GM19043 (cell line): ENCODE data around the gene CRYGN.

Source experiments
- ATAC-seq: cut with Tn5 transposase; IDR thresholded peaks from one replicate; pipeline ENCODE4 v1.9.1; 2021; ENCODE audit warnings: low read depth; ENCODE audit not compliant: unreplicated experiment

CRYGN gene

GRCh38 chr7:151408839-151409666 lies 30.9 kb downstream of the CRYGN start:
- ATAC-seq = peak; percentile 56

- no peak for ATAC-seq
Measured at GRCh38 chr7:151408498-151408838, 31.5 kb downstream of the CRYGN start.

DNA sequence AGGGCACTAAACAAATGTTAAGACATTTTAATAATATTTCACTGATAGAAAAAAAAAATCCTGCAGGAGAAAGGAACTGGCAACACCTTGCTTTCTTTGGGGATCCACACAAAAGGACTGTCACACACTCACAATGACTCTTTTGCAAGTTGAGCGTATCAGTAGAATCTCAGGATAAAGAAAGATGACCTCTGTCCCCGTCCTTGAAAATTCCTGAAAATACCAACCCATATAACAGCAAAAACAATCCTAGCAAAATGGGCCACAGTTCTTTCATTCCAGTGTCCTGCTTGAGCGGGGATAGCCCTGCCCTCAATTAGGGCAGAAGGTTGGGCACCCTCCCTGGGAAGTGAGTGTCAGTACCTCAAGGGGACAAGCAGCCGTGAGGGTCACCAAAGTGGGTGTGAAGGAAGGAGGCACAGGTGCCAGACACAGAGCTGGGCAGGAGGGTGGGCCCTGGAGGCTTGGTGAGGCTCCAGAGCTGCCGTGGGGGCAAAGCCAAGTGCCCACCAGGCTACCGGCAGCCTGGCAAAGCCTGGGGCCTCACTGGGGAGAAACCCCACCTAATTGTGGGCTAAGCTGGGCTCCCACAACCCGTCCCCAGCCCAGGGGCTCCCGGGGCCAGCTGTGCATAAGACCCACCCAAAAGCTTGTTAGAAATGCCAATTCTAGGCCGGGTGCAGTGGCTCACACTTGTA lies 32.9 kb downstream of the CRYGN start:
- ATAC-seq = no peak

DNA sequence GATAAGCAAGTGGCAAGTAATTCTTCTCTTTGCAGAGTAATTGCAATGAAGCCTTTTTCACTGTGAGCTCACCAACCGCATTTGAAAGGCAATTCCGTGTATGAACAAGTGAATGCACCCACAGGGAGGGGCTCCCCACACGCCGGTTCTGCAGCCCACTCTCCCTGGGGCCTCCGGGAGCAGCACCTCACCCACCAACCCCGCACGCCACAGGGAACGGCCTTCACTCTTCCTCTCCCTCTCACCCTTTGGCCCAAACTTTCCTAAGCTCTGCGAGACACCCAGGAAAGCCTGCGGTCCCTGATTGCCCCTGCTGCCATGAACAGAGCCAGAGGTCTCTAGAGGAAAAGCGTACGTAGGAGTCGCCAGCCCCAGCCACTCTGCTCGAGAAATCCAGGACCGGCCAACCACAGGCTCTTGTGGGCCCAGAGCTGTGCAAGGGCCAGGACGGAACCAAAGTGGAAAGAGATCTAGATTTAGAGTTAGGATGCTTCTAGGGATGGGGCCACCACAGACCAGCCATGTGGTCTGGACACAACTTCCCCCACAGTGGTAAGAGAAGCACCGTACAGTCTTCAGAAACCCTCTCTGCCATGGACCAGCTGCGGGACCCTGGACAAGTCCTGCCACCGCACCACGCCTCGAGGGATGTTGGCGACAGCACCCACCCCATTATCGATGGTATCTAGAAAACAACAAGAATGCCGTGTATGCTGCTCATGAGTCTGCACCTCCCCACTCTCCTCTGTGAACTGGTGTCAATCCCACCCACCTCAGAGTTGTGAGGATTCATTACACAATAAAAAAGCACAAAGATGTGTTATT lies 33.7 kb downstream of the CRYGN start:
- no peak for ATAC-seq

DNA sequence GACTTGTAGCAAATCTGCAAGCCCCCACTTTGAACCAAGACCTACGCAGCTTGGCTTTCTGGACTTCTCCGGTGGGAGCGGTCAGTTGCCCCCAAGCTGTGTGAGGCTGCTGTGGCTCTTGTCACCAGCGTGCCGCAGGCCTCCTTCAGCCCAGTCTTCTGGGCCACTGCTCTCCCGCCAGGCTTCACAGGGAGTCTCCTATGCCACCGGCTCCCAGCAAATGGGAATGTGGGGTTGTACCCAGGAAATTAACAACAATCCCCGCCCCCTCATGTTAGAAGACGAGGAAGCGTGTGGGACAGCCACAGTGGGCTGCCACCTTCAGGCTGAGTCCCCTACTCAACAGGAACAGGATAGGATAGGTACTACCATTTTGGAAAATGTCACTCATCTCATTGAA lies 34.4 kb downstream of the CRYGN start:
- no peak for ATAC-seq

DNA sequence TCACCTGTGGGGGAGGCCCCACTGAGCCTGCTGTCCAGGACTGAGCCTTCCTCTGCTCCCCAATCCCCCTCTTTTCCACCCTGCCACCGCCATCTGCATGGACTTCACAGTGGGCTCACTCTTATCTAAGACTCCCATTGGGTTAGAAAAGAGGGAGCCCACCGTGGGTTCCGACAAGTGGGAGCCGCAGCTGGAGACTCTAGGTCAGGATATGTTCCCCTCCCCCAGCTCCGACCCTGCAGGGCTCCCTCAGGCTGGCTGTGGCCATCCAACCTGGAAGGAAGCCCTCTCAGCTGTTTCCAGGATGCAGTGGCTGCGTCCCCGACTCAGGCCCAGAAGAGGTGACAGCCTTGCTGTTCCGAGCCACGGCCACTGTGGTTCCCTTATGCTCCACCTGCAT lies 34.9 kb downstream of the CRYGN start:
- no peak for ATAC-seq

- ATAC-seq = no peak
Measured at GRCh38 chr7:151404216-151405011, 35.5 kb downstream of the CRYGN start.

- ATAC-seq = no peak
Measured at GRCh38 chr7:151403764-151404163, 36.2 kb downstream of the CRYGN start.

DNA sequence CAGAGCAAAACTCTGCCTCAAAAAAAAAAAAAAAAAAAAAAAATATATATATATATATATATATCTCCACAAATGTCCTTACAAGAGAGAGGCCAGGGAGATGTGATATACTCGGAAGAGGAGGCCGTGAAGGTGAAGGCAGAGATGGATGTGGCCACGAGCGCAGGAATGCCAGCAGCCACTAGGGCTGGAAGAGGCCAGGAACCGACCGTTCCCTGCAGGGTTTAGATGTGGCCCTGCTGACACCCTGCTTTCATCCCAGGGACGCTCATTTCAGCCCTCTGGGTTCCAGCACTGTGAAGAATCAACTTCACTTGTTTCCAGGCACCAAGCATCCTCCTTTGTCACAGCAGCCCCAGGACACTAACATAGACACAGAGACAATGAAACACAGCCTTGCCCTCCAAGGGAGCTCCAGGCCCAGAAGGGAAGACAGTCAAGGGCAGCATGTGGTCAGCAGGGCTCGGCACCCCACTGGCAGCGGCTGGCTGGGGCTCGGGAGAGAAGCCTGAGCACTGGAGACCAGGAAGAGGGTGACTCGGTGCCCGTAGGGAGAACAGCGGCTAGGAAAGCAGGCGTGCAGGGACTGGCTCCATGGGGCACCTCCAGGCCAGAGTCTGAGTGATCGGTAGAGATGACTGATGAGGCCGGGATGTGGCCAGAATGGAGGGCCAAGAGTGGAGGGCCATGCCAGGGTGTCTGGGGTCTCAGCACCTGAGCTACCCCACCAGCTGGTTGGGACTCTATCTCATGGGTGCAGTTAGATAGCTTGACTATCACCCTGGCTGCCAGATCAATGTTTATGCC lies 37.7 kb downstream of the CRYGN start:
- no peak for ATAC-seq

DNA sequence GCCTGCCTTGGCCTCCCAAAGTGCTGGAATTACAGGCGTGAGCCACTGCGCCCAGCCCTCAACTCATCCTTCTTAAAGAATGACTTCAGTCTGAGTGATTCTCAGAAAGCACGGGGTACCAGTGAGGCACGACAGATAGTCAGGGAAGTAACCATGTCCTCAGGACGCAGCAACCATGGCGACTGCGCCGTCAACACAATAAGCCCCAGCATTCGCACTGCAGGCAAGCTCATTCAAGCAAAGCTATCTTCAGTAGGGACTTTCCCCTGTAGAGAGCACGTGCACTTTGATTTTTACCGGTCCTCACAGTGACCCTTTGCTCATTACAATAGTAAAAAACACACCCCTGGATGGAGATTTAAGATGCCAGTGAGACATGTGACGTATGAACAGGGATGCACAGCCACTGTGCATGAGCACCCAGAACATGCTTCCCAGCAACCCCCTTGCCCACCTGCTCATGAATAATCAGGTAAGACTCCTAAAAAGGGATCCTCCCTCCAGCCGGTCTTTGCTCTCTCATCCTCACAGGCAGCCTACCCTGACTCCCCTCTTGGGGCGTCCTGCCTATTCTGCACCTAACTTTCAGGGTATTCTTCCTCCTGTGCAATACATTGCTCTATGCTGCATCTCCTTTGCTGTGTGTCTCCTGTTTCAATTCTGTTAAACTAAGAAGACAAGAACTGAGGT lies 39.2 kb downstream of the CRYGN start:
- no peak for ATAC-seq

DNA sequence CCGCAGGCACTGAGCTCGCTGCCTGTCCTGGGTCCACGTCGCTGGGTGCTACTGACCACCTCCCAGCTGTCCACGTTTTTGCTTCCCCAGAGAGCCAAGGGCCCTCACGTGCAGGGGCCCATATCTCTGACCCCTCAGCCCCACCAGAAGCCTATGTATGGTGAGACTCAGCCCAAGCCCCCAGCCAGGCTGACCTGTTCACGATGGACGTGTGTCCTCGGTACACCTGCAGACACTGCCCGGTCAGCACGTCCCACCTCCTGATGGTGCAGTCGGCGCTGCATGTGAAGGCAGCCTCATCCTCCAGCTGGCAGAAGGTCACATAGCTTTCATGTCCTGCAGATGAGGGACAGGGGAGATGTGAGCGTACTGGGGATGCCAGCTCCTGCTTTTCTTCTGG lies 40.0 kb downstream of the CRYGN start:
- no peak for ATAC-seq

DNA sequence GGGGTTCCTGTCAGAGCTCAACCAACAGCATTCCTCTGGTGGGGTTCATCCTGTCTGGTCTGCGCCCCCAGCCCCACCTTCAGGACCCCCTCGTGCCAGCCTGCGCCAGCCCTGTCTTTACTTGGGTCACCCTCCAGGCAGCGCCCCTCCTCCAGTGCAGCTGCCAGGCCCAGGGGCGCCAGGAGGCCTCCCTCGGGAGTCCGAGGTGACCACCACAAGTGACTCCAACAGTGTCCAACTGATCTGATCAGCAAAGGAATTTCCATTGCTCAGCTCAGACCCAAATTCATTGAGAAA lies 40.7 kb downstream of the CRYGN start:
- ATAC-seq = no peak

DNA sequence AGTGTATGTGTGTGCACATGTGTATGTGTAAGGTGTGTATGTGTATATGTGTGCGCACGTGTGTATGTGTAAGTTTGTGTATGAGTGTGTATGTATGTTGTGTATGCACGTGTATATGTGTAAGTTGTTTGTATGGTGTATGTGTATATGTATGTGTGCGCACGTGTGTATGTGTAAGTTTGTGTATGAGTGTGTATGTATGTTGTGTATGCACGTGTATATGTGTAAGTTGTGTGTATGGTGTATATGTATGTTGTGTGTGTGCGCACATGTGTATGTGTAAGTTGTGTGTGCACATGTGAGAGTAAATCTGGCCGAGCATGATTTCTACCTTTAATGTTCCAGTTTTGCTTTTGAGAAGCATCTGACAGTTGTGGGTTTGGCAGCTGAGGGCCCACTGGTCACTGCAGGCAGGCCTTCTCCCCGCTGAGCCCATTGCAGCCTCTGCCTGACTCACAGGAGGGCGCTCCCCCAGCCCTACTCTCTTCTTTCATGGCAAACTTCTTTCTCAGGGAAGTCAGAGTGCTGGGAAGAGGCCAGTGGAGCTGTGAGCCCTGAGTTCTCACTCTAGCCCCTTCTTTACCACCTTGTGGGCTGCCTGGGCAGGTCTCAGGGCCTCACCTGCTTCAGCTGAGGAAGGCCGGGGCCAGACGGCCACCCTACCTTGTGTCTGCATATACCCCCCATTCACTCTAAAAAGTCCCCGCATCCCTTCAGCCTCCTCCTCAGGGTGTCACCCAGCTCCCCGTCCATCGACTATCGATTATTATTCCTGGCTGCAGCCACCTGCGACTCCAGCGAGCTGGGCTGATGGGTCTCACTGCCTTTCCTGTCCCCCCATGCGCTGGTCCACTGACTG lies 41.3 kb downstream of the CRYGN start:
- ATAC-seq = no peak

DNA sequence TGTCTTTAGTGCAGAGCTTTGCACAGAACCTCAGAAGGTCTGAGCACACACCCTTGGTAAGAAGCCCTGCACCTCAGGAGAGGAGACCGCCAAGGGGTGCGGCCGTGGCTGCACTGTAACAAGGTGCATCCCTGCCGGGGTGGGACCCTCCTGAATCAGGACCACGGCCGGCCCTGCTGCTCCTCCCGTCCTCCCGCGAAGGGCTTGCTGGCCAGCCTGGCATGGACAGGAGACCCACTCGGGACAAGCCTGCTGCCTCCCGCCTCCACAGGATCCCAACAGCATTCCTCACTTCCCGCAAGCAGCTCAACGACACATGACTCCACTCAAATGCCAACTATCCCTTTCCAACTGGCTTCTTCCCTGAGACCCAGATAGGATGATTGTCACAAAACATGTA lies 42.9 kb downstream of the CRYGN start:
- no peak for ATAC-seq

DNA sequence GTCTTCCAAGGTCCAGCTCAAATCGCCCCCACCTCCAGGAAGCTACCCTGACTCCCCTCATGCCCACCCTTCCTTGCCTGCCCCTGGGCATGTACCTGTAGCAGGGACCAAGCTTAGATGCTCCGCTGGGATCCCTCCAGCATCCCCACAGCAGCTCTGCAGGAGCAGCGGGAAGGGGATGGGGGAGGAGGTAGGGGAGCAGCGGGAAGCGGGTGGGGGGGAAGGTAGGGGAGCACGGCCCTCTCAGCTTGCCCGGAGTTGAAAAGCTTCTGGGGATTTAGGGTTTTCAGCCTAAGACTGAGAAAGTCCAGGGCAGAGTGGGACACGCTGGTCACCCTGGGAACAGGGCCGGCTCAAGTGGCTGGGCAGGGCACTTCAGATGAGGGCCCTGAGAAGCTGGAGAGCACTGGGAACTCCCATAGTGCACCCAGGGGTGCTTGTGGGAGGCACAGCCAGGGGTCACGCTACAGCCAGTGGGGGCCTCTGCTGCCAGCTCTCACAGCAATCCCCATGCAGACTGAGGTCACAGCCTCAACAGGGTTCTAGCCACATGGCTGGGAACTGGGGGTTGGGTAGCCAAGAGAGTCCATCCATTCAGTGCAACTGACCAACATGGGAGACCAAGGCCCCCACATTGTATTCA lies 43.5 kb downstream of the CRYGN start:
- no peak for ATAC-seq

GRCh38 chr7:151395036-151395367 lies 44.9 kb downstream of the CRYGN start:
- no peak for ATAC-seq

- ATAC-seq = no peak
Measured at GRCh38 chr7:151394076-151395035, 45.6 kb downstream of the CRYGN start.
